GM21786 (cell line): Measurements from ENCODE around the gene ZDHHC22.

Source experiments
- ATAC-seq: cut with Tn5 transposase; IDR thresholded peaks from one replicate; pipeline ENCODE4 v1.9.1; 2021; ENCODE audit not compliant: unreplicated experiment

The ZDHHC22 gene

DNA sequence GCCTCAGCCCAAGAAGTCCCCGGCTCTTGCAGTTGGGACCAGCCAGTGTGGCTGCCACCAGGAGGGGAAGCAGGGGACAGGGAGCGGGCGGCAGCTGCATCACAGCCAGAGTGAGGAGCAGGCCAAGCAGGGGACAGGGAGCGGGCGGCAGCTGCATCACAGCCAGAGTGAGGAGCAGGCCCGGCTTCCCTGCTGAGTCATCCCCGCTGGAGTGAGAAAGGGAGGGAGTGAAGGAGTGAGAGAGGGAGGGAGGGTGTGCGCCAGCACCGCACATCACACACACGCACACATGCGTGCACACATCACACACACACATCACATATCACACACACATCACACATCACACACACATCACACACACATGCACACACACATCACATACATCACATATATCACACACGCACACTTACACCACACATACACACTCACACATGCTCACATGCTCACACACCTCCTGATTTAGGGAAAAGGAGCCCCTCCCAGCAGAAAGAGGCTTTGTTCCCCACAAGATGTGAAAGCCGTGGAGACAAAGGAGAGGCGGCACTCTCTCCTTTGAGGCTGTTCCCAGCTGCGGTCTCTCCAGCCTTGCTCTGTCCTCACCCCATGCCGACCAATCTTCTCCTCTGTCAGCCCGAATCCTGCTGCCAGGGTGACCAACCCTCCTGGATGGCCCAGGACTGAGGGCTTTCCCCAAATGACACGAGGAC lies 16.7 kb upstream of the ZDHHC22 start:
- no peak for ATAC-seq

DNA sequence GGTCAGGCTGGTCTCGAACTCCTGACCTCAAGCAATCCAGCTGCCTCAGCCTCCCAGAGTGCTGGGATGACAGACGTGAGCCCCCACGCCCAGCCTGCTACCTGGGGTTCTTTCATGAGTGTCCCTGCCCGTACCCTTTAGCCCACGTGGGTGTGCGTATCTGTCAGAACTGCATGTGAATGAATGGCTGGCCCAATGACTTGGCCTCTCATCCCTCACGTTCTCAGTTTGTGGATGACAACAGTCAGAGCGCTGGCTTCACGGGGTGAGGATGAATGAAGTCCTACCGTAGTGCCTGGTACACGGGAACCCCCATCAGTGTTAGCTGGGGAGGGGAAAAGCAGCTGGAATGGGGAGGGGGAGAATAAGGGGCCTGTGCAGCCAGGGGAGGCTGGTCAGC lies 16.1 kb upstream of the ZDHHC22 start:
- no peak for ATAC-seq

DNA sequence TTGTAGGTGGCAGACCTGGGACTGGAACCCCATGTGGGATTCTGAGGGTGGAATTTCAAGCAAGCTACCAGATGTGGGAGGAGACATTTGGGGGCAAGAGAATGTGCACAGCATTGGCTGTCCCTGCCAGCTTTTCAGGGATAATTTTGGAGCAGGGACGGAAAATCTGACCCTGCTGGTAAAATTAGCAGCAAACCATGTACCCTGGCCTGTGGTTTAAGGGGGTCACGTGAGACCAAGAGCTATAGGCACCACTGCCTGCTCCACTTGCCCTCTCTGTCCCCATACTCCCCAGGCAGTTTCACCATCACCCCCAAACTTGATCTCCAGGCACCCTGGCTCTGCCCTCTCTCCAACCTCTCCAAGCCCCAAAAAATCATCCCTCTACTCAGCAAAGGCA lies 13.5 kb upstream of the ZDHHC22 start:
- ATAC-seq: no peak

DNA sequence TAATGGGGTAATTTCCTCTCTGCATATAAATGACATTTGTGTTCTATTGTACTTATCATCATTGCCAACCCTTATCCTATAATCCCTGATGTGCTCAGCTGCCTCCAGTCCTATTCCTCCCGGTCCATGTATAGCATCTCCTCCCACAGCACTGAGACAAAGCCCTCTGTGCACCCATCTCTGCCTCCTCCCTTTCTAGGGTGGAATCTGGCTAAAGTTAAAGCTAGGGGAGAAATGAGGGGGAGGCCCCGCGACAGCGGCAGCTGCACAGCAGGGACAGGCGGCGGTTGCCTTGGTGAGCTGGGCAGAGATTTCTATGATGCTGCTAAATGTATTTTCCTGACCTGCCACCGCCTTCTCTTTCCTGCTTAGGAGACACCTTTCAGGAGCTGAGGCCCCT lies 12.8 kb upstream of the ZDHHC22 start:
- no peak for ATAC-seq

DNA sequence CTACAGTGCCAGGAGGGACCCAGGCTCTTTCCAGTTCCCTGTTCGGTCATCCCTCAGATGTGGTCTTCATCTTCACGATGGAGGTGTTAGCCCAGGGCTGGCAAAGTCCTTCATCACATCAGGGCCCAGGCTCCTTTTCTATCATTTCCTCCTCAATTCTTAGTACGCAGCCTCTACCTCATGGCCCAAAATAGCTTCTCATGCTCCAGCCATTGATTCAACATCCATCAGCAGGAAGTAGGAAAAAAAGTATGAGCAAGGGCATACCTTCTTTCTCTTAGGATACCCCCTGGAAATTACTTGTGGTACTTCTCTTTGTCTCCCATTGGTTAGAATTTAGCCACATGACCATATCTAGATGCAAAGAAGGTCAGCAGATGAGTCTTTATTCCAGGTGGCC lies 12.2 kb upstream of the ZDHHC22 start:
- ATAC-seq: no peak

DNA sequence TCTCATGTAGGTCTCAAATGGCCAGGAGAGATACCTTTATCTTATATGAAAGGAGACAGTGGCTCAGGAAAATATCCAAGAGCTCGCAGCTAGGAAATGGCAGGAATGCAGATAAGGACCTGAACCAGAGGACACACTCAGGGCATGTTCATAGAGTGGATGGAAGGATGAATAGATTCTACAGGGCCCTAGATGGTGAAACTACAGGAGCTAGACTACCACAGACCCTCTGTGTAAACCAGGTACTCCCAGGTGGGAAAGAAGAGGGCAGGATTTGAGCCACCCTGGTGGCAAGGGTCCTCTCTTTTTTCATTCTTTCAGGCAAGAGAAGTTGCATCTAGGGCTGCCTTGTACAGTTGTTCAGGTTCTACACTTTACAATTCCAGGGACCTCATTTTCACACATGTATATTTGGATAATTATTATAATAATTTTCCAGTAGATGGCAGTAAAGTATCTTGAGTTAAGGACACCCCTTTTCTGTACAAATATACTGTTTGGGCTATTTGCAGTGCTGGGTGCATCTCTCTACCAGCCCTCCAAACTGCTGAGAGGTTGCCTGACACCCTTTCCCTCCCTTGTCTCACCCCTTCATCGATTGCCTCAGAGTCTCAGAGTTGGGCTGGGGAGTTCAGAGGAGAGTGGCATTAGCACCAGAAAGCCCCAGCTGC lies 10.5 kb upstream of the ZDHHC22 start:
- ATAC-seq: no peak

DNA sequence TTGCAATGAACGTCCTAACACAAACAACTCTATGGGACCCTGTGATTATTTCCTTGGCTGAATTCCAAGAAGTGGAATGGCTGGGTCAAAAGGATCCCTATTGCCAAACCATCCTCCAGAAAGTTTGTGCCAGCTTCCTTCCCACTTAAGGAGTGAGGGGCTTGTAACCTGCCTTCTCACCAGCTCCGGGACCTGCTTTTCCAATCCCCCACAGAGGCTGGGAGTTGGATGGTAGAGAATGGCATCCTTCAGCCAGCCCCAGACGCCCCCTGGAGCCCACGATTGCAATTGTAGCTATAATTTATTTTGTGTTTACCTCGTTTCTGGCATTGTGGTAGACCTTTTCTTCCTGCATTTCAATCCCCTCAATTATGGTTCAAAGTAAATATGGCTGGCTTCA lies 9.7 kb upstream of the ZDHHC22 start:
- no peak for ATAC-seq

DNA sequence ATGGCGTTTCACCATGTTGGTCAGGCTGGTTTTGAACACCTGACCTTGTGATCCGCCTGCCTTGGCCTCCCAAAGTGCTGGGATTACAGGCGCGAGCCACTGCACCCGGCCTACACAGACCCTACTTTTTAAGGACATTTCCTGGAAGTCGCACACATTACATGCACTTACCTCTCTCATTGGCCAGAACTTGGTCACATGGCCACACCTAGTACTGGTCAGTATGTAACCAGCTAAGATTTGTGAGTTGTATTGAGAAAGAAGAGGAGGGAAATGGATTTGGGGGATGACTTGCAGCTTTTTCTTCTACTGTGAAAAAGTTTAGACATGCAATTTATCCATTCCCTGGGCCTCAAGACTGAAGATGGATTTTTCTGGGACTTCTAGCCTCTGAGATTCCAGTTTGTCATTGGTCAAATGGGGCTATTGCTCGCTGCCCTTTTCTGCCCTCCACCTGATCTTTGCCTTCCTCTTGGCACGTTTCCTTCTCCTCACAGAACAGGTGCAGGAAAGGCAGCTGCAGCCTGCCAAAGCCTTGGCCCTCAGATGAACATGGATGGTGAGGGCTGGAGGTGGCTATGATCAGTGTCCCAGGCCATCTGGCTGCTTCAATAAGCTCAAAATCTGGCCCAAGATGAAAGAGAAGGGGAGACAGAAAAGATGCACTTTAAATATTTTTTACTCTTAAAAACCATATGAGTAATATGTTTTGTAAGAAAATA lies 7.1 kb upstream of the ZDHHC22 start:
- ATAC-seq: no peak

DNA sequence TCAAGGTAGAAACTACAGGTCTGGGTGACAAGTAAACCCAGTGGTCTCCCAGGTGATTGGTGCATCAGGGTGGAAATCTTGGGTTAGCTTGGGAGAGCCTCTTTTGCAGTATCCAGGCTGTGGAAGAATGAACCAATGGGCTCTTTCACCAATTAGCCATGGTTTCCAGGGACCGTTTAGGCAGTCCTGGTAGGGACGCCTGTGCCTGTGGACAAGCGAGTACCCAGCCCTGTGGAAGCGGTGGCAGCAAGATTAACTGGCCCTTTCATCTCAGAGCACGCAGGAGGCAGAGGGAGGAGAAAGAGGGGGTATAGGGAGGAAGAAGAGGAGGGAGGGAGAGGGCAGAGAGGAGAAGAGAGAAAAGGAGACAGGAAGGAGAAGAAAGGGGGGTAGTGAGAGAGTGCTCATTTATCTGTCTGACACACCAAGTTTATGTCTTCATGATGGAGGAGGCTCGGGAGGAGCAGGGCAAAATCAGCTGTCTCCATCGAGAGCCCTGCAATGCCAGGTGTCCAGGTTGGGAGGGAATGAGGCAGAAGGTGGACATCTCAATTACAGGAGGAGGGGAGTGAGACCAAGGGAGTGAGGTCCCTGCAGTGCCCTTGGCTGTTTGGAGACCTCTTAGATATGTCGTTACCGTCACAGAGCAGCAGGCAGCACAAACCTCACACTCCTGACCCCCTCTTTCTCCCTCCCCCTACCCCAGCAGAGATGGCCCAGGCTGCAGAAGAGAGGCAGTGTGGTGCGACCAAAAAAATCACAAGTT lies 4.6 kb upstream of the ZDHHC22 start:
- ATAC-seq: no peak

DNA sequence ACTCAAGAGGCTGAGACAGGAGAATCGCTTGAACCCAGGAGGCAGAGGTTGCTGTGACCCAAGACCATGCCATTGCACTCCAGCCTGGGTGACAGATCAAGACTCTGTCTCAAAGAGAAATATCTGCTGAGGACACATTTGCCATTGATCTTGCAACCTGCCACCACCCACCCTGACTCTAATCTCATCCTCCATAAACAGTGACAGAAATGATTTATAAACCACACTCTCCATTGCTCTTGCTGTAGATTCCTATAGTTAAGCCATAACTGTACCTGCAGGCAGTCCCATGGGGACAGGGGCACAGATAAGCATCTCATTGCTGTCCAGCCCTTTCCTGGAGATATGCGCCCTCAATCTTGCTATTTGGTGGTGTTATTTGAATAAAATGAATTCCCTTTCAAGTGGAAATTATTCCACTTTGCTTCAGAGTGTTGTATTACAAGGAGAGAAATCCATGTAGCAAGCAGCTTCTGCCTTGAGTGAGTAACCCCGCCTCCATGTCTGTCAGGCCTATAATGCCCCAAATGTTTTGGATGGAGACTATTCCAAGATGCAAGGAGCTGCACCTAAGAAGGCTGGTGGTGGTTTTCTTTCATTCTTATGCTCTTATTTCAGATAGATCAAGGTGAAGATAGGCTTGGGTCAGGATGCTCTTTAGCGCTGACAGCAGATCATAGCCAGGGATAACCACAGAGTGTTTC lies 3.0 kb upstream of the ZDHHC22 start:
- ATAC-seq: no peak

DNA sequence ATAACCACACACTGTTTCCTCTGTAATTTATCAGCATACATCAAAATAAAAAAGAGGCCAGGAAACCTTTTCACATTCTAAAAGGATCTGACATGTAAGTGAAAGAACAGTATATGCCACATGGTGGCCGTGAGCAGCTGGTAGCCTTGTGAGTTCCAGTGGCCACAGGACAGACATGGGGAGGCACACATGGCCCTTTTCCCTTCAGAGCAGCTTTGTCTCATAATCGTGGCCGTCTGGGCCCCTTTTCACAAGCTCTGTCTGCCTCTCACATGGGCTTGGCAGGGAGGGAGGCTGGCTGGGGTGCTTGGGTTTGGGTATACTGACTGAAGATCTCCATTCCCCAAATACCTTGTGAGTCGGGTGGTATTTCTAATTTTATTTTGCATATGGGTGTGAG lies 1.5 kb upstream of the ZDHHC22 start:
- no peak for ATAC-seq

DNA sequence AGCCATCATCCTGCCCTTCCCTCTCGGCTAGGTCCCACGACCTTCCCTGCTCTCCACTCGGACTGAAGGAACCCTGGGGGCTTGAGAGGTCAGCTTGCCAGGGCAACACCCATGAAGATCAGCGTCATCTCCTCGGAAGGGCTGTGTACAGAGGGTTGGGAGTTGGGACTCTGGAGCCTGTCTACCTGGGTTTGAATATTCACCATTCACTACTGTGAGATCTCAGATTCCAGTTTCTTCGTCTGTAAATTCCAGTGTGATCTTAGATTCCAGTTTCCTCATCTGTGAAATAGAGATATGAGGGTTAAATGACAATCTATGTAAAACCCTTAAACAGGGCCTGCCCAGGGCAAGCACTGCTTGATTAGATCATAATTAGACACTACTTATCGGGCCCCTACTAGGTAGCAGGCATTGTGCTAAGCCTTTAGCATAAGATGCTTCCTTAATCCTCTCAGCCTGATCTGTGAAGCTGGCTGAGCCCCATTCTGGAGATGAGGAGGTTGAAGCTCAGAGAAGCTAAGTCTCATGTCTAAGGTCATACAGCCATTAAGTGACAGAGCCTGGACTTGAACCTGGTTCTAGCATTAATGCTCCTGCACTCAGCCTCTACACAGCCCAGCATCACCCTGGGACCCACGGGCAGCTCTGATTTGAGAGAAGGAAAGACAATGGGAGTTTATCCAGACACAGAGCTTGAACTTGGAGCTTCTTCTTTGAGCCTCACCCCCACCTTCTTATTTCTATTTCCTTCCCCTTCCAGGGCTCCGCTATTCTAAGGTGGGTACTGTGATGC lies 612 bp upstream of the ZDHHC22 start:
- ATAC-seq: no peak

DNA sequence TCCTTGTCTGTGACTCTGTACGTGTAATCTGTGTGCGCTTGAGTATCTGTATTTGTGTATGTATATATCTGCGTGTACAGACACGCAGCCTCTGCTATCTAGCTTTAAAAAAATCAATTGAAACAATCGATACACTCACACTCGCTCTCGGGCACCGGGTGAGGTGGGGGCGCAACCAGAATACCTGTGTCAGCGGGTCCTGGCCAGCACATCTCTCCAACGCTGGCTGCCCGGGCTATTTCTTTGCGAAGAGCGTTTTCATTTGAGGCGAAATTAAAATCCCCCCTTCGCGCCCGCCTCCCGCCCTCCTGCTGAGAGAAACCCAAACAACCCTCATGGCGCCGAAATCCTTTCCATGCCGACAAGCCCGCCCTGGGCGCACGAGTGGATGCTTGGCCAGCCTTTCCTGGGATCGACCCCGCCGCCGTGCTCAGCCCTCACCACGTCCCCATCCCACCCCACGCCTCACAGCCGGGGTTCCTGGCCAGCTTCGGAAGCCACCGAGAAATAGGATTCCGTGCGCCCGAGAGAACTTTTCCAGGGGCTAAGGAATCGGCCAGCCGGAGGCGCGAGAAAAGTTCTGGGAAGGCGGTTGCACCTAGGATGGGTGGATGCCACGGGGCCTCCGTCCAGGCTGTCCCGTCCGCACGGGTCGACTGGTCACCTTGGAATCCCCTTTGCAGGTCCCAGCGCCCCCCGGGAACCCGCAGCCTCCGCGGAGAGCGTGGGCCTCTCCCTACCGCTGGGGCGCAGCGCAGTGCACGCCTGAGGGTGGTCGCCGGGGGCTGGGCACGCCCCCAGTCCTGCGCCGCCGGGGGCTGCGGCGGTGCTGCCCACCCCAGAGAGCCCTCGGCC lies 1.0 kb downstream of the ZDHHC22 start:
- no peak for ATAC-seq

DNA sequence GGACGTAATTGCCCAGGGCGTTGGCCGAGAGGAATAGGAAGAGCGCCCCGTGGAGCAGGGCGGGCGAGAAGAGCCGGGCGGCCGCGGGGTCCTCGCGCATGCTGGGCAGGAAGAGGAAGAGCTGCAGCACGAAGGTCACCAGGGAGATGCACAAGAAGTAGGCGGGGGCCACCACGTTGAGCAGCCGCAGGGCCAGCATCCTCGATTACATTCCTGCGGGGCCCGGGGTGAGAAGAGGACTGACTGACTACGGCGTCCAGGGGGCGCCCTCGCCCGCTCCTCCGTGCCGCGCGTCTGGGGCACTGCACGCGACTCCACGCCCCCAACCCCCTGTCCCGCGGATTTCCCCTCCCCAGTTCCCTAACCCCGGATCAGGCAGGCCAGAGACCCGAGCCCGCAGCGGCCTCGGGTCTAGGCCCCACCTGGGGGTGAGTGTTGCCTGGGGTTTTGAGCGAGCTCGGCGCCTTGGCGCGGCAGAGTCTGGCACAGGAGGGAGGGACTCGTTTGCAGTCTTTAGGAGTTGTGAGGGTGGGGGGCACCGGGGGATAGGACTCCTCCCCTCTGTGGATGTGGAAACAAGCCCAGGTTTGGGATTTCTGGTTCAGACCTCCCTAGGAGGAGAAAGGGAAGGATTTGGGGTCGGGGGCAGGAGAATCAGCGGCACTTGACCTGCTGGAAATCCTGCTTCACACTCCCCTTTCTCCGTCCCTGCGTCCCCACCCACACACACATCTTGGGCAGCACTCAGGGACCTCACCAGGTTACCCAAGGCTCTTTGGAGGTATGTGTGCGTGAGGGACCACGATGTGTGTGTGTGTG lies 1.8 kb downstream of the ZDHHC22 start:
- ATAC-seq: no peak

DNA sequence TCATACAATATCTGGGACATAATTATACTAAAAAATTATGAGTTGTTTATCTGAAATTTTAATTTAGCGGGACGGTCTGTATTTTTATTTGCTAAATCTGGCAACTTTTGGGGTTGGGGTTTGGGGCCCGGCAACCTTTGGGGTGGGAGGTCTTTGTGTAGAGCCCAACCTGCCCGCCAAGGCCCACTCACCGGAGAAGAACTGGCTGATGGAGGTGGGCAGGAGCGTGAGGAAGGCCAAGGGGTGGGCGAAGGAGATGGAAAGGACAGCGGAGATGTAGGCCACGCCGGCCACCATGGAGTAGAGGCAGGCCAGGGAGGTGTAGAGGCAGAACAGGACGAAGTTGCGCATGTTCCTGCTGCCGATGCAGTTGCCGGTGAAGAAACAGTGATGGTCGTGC lies 2.6 kb downstream of the ZDHHC22 start:
- ATAC-seq: no peak

DNA sequence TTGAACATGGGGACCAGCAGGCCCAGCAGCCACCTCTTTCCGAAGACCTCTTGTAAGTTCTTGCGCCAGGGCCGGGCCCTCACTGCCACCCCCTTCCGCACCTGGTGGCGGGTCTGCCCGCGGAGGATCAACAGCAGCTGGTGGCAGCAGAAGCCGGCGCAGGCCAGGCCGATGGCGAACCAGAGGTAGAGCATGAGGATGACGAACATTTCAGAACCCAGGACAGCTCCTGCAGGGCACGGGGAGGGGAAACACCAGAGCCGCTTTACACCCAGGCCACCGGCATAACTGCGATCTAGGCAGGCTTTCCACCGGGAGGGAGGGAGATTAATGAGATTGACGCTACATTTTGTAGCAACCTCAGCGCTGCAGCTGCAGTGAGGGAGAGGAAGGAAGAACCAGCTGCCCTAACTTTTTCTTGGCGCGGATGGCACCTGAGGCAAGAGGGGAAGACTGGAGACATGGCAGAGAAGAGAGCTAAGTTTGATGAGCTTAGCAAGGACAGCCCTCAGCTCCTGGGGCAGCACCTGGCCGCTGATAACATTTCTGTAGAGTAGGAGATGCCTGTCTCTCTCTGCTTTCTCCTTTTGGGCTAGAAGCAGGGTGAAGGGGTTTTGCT lies 7.8 kb downstream of the ZDHHC22 start:
- ATAC-seq: peak; percentile 48

DNA sequence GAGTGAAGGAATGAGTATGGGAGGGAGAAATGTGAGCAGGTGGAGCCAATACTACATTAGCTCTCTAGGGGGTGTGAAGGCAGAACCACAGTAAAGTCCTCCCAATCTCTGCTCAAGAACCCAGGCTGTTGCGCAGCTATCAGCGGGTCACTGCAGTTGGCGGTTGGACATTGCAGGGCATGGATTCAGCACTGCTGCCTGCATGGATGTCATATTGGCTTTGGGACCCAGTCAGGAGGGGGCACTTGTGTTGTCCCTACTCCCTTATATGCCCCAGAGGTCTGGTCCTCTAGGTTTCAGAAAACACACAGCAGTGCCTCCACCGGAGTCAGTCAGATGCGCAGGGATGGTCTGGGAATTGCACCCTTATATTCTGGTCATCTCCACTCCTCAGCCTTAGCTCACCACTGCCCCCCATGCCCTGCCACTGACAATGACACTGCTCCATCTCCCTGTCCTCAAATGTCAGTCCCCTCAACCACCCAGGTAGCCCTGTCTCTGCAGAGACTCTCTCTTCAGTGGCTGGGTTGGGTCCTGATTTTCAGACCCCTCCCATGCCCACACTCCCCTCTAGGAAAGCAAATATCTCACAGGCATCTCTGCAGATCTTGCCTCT lies 9.6 kb downstream of the ZDHHC22 start:
- ATAC-seq: no peak
